GM19023 (cell line): ENCODE measurements around the gene ADIPOQ.
"Not testable (repeated sequence)": the region's sequence is repeated elsewhere in the genome, so short reads cannot be mapped to it uniquely, and the experiment has no call there.

Source experiments
- ATAC-seq: cut with Tn5 transposase; IDR thresholded peaks from one replicate; pipeline ENCODE4 v1.9.1; 2021; ENCODE audit warnings: mild to moderate bottlenecking, moderate library complexity; ENCODE audit not compliant: unreplicated experiment

Gene ADIPOQ

GRCh38 chr3:186901135-186901734 lies 58.7 kb downstream of the ADIPOQ start:
- ATAC-seq: no peak

GRCh38 chr3:186902154-186902553 lies 59.6 kb downstream of the ADIPOQ start:
- no peak for ATAC-seq

GRCh38 chr3:186902713-186903112 lies 60.2 kb downstream of the ADIPOQ start:
- ATAC-seq: no peak

GRCh38 chr3:186903676-186904075 lies 61.2 kb downstream of the ADIPOQ start:
- ATAC-seq: not testable (repeated sequence)

GRCh38 chr3:186907075-186907474 lies 64.6 kb downstream of the ADIPOQ start:
- not testable (repeated sequence) for ATAC-seq
